HepG2 (cell line): ENCODE results near the gene RPS14. TPM values are rescaled to one million over a fixed set of nuclear protein-coding genes. Genes with fewer than 3 reads are reported as not detected.

Source experiments
- GATAD1 ChIP-seq: IDR thresholded peaks from 2 replicates; pipeline ENCODE4 v1.6.1; 2016; ENCODE audit warnings: missing genetic modification reagents, missing compliant biosample characterization
- GATAD2A ChIP-seq: IDR thresholded peaks from 2 replicates; pipeline ENCODE4 v1.6.1; 2016
- GTF3A ChIP-seq: sonication (generic); formaldehyde crosslinking; conservative IDR thresholded peaks from 2 replicates; pipeline ENCODE4 v1.4.0; 2020; ENCODE audit warnings: mild to moderate bottlenecking, missing genetic modification reagents
- HOXD1 ChIP-seq: sonication (generic); formaldehyde crosslinking; IDR thresholded peaks from 2 replicates; pipeline ENCODE4 v1.5.0; 2020; ENCODE audit warnings: missing genetic modification reagents
- ISL2 ChIP-seq: sonication (generic); formaldehyde crosslinking; IDR thresholded peaks from 2 replicates; pipeline ENCODE4 v1.5.0; 2020; ENCODE audit warnings: missing genetic modification reagents
- MEF2D ChIP-seq: sonication (generic); formaldehyde crosslinking; IDR thresholded peaks from 2 replicates; pipeline ENCODE4 v1.5.1; 2020; ENCODE audit warnings: mild to moderate bottlenecking, missing genetic modification reagents
- MZF1 ChIP-seq: sonication (generic); formaldehyde crosslinking; IDR thresholded peaks from 2 replicates; pipeline ENCODE4 v1.8.1; 2023; ENCODE audit warnings: mild to moderate bottlenecking, missing genetic modification reagents, borderline replicate concordance
- PAF1 ChIP-seq: IDR thresholded peaks from 2 replicates; pipeline ENCODE4 v1.6.1; 2016; ENCODE audit warnings: missing genetic modification reagents, missing compliant biosample characterization
- STAG1 ChIP-seq: sonication (generic); formaldehyde crosslinking; IDR thresholded peaks from 2 replicates; pipeline ENCODE4 v1.4.0; 2020; ENCODE audit warnings: missing genetic modification reagents
- ZBTB1 ChIP-seq: sonication (generic); formaldehyde crosslinking; IDR thresholded peaks from 2 replicates; pipeline ENCODE4 v1.4.0; 2020; ENCODE audit warnings: missing genetic modification reagents, borderline replicate concordance
- ZNF101 ChIP-seq: sonication (generic); formaldehyde crosslinking; IDR thresholded peaks from 2 replicates; pipeline ENCODE4 v1.4.0; 2020; ENCODE audit warnings: mild to moderate bottlenecking, low read depth, missing genetic modification reagents, borderline replicate concordance
- ZNF160 ChIP-seq: sonication (generic); formaldehyde crosslinking; IDR thresholded peaks from 2 replicates; pipeline ENCODE4 v1.8.0; 2022; ENCODE audit warnings: mild to moderate bottlenecking, inconsistent platforms, missing genetic modification reagents
- ZNF264 ChIP-seq: sonication (generic); formaldehyde crosslinking; IDR thresholded peaks from 2 replicates; pipeline ENCODE4 v1.4.0; 2020; ENCODE audit warnings: missing genetic modification reagents
- ZNF446 ChIP-seq: sonication (generic); formaldehyde crosslinking; IDR thresholded peaks from 2 replicates; pipeline ENCODE4 v1.5.0; 2020; ENCODE audit warnings: mild to moderate bottlenecking, missing genetic modification reagents
- ZNF564 ChIP-seq: sonication (generic); formaldehyde crosslinking; IDR thresholded peaks from 2 replicates; pipeline ENCODE4 v1.8.1; 2023; ENCODE audit warnings: mild to moderate bottlenecking, missing genetic modification reagents
- ZNF703 ChIP-seq: sonication (generic); formaldehyde crosslinking; IDR thresholded peaks from 2 replicates; pipeline ENCODE4 v1.5.1; 2020; ENCODE audit warnings: missing genetic modification reagents, mild to moderate bottlenecking, moderate library complexity, borderline replicate concordance
- ZNF720 ChIP-seq: sonication (generic); formaldehyde crosslinking; IDR thresholded peaks from 2 replicates; pipeline ENCODE4 v1.4.0; 2020; ENCODE audit warnings: missing genetic modification reagents
- polyA plus RNA-seq, 8 experiments: library from polyadenylated mRNA; depleted of rRNA in 3 of 8; stranded (reverse) in 7 of 8; unstranded in 1 of 8; fragments of >200 nt; fragmentation: Illumina TruSeq in 4 of 8; extraction: Trizol in 4 of 8; gene quantifications; 2 replicates each; pipeline versions ENCODE4 v1.2.1 to v1.2.3, GENCODE V29; 2011 to 2016; ENCODE audit warnings: low read depth in 4 of 8, missing spikeins in 1 of 8, mixed read lengths in 1 of 8; ENCODE audit not compliant: insufficient read depth in 1 of 8
- total RNA-seq, 5 experiments: library from RNA; depleted of rRNA; stranded (reverse); fragments of >200 nt; fragmentation: Illumina TruSeq; extraction: Trizol; gene quantifications; 2 replicates each; pipeline ENCODE4 v1.2.3, GENCODE V29; 2016; ENCODE audit warnings: low read depth in 1 of 5
- TF ChIP-seq, protein P1 (sequence below): sonication (generic); formaldehyde crosslinking; IDR thresholded peaks from 2 replicates; pipeline ENCODE4 v1.4.0; 2020; ENCODE audit warnings: missing genetic modification reagents
- TF ChIP-seq, protein P2 (sequence below): sonication (generic); formaldehyde crosslinking; IDR thresholded peaks from 2 replicates; pipeline ENCODE4 v1.5.1; 2020; ENCODE audit warnings: missing genetic modification reagents, mild to moderate bottlenecking, borderline replicate concordance
- TF ChIP-seq, protein P3 (sequence below): sonication (generic); formaldehyde crosslinking; IDR thresholded peaks from 2 replicates; pipeline ENCODE4 v1.5.0; 2020; ENCODE audit warnings: missing genetic modification reagents, mild to moderate bottlenecking, borderline replicate concordance
- TF ChIP-seq, protein P4 (sequence below), 2 experiments: IDR thresholded peaks; 2 replicates each; pipeline ENCODE4 v1.6.1; 2011 to 2012; ENCODE audit warnings: low read length in 2 of 2, borderline replicate concordance in 1 of 2, low read depth in 1 of 2, mild to moderate bottlenecking in 1 of 2, moderate library complexity in 1 of 2

The RPS14 gene
- total and polyA plus RNA-seq, 2 of the 13 experiments (the other 11 are each of a cell fraction or from before 2014, with no cell fraction given), result 2,116 to 3,295 TPM

DNA sequence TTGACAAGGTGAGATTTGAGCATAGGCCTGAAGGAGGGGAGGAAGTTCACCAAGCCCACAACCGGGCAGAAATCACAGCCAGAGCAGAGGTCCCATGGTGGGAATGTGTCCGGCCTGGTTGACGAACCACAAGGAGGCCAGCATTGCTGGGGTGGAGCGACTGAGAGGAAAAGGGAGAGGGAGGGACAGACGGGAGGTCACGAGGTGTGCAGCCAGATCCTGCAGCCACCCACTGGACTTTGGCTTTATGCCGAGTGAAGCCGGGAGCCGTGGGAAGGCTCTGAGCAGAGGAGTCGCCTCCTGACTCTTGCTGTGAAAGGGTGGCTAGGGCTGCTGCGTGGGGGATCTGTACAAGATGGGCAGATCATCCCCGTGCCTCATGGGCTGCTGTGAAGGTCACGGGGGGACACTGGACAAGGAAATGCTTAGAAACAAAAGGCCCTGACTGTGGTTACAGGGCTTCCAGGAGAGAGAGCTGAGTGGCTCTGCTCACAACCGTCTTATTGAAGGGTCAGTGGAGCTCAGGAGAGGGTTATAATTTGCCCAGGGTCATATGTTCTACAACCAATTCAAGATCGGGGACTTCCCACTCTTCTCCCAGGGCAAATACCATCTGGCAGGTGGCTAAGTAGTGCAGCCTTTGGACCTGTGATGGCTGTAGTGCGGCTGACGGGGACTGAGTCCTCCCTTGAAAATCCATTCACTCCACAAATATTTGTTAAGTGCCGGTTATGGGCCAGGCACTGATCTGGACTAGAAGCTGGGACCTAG is 21.2 kb downstream of the RPS14 start (continued):
- no peak for TF ChIP-seq ZNF101 (CRISPR knock-in tag)
- no peak for TF ChIP-seq ZNF446 (CRISPR knock-in tag)
- TF ChIP-seq PAF1 (CRISPR knock-in tag), result no peak
- TF ChIP-seq ZNF720, result no peak
- TF ChIP-seq GATAD2A (CRISPR knock-in tag), result no peak; the same call in 1 of the 2 replicates
- no peak for TF ChIP-seq ZNF703 (CRISPR knock-in tag)
- no peak for TF ChIP-seq ZNF160 (CRISPR knock-in tag)
- TF ChIP-seq MZF1, result no peak
- TF ChIP-seq, protein P1, sequence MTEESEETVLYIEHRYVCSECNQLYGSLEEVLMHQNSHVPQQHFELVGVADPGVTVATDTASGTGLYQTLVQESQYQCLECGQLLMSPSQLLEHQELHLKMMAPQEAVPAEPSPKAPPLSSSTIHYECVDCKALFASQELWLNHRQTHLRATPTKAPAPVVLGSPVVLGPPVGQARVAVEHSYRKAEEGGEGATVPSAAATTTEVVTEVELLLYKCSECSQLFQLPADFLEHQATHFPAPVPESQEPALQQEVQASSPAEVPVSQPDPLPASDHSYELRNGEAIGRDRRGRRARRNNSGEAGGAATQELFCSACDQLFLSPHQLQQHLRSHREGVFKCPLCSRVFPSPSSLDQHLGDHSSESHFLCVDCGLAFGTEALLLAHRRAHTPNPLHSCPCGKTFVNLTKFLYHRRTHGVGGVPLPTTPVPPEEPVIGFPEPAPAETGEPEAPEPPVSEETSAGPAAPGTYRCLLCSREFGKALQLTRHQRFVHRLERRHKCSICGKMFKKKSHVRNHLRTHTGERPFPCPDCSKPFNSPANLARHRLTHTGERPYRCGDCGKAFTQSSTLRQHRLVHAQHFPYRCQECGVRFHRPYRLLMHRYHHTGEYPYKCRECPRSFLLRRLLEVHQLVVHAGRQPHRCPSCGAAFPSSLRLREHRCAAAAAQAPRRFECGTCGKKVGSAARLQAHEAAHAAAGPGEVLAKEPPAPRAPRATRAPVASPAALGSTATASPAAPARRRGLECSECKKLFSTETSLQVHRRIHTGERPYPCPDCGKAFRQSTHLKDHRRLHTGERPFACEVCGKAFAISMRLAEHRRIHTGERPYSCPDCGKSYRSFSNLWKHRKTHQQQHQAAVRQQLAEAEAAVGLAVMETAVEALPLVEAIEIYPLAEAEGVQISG, result no peak; the same call in 1 of the 2 replicates
- no peak for TF ChIP-seq ZNF564
- no peak for TF ChIP-seq HOXD1
- TF ChIP-seq ISL2, result 0 out of 2 replicates have a peak, but pooled peaks have one; percentile 11
- TF ChIP-seq GATAD1 (CRISPR knock-in tag), result no peak; the same call in 1 of the 2 replicates
- TF ChIP-seq, protein P2, sequence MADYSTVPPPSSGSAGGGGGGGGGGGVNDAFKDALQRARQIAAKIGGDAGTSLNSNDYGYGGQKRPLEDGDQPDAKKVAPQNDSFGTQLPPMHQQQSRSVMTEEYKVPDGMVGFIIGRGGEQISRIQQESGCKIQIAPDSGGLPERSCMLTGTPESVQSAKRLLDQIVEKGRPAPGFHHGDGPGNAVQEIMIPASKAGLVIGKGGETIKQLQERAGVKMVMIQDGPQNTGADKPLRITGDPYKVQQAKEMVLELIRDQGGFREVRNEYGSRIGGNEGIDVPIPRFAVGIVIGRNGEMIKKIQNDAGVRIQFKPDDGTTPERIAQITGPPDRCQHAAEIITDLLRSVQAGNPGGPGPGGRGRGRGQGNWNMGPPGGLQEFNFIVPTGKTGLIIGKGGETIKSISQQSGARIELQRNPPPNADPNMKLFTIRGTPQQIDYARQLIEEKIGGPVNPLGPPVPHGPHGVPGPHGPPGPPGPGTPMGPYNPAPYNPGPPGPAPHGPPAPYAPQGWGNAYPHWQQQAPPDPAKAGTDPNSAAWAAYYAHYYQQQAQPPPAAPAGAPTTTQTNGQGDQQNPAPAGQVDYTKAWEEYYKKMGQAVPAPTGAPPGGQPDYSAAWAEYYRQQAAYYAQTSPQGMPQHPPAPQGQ, result no peak
- TF ChIP-seq, protein P3, sequence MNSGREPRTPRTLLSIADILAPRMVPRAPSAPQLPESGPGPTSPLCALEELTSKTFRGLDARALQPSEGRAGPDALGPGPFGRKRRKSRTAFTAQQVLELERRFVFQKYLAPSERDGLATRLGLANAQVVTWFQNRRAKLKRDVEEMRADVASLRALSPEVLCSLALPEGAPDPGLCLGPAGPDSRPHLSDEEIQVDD (CRISPR knock-in tag), result no peak
- no peak for TF ChIP-seq MEF2D
- no peak for TF ChIP-seq STAG1 (CRISPR knock-in tag)
- TF ChIP-seq ZNF264, result 0 out of 2 replicates have a peak, but pooled peaks have one; percentile 66
- TF ChIP-seq ZBTB1 (CRISPR knock-in tag), result no peak
- no peak for TF ChIP-seq GTF3A (CRISPR knock-in tag)
- TF ChIP-seq, protein P4, sequence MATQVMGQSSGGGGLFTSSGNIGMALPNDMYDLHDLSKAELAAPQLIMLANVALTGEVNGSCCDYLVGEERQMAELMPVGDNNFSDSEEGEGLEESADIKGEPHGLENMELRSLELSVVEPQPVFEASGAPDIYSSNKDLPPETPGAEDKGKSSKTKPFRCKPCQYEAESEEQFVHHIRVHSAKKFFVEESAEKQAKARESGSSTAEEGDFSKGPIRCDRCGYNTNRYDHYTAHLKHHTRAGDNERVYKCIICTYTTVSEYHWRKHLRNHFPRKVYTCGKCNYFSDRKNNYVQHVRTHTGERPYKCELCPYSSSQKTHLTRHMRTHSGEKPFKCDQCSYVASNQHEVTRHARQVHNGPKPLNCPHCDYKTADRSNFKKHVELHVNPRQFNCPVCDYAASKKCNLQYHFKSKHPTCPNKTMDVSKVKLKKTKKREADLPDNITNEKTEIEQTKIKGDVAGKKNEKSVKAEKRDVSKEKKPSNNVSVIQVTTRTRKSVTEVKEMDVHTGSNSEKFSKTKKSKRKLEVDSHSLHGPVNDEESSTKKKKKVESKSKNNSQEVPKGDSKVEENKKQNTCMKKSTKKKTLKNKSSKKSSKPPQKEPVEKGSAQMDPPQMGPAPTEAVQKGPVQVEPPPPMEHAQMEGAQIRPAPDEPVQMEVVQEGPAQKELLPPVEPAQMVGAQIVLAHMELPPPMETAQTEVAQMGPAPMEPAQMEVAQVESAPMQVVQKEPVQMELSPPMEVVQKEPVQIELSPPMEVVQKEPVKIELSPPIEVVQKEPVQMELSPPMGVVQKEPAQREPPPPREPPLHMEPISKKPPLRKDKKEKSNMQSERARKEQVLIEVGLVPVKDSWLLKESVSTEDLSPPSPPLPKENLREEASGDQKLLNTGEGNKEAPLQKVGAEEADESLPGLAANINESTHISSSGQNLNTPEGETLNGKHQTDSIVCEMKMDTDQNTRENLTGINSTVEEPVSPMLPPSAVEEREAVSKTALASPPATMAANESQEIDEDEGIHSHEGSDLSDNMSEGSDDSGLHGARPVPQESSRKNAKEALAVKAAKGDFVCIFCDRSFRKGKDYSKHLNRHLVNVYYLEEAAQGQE (IDR thresholded peaks at IDR 0.05; ENCODE audit: borderline replicate concordance in 1 of 2, low read depth in 1 of 2, low read length in 2 of 2), result no peak
